ENCODE data around the gene RWDD3.

Gene RWDD3

DNA sequence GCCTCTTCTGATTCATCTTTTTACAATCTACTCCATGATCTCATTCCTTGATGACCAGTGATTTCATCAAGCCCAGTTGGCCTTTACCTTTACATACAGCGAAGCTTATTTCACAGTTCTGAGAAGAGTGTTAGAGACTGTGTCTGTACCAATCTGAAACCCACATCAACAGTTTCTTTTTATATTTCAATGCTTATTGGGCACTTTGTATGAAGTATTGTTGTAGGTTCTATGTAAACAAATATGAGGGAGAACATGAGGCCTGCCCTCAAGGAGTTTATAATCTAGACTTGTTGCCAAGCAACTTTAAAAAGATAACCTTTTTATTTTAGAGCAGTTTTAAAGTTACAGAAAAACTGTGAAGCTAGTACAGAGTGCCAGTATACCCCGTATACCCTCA is 27.5 kb upstream of the RWDD3 start:
- TF ChIP-seq EZH2 (IDR thresholded peaks at IDR 0.05) (no peak), POLR2AphosphoS5 (IDR thresholded peaks at IDR 0.05; ENCODE audit: borderline replicate concordance, low read depth, low read length) (no peak), FOXP2 (optimal IDR thresholded peaks at IDR 0.05; ENCODE audit: control extremely low read depth, extremely low read length, insufficient read depth) (no peak)
- no peak for DNase-seq (ENCODE audit: low read depth, low spot score)
- no peak overlapping the region for H3K9ac ChIP-seq (ENCODE audit: insufficient read length)

DNA sequence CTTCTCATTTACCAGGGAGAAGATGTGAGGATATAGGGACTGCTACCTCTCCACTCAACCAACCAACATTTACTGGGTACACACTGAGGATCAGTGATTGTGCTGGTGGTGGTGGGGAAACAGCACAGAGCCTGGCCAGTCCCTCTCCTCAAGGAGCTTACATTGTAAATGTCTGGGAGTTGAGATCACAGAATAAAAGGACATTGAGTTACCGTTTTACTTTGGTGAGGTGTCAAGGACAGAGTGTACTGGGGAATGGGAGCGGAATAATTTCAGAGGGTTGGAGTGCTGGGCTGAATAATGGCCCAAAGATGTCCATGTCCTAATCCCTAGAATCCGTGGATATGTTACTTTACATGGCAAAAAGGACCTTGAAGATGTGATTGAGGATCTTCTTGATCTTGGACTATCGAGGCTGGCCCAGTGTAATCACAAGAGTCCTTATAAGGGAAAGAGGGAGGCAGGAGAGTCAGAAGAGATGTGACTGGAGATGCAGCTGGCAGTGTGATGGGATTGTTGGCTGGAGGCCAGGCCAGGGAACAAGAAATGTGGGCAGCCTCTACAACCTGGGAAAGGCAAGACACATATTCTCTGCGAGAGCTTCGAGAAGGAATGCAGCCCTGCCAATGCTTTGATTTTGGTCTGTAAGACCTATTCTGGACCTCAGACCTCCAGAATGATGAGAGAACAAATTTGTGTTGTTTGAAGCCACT is 26.6 kb upstream of the RWDD3 start:
- Histone ChIP-seq H3K9ac (ENCODE audit: insufficient read length) (no peak overlapping the region), H3K36me3 (ENCODE audit: insufficient read depth, low read length) (no peaks in the 10 kb centered on the region), H3K4me3 (no peak overlapping the region), H3K9me3 (ENCODE audit: low read depth, low read length) (no peaks in the 10 kb centered on the region), H3K27ac (no peak overlapping the region)
- TF ChIP-seq POLR2AphosphoS5 (IDR thresholded peaks at IDR 0.05; ENCODE audit: borderline replicate concordance, low read depth, low read length) (no peak), EZH2 (IDR thresholded peaks at IDR 0.05) (no peak), FOXP2 (optimal IDR thresholded peaks at IDR 0.05; ENCODE audit: control extremely low read depth, extremely low read length, insufficient read depth) (no peak)
- DNase-seq (ENCODE audit: low read depth, low spot score) = no peak

More for the DNA sequence above, 27.5 kb upstream of the RWDD3 start:
- Histone ChIP-seq H3K4me3 (no peak overlapping the region), H3K9me3 (ENCODE audit: low read depth, low read length) (no peaks in the 10 kb centered on the region), H3K27ac (no peak overlapping the region), H3K36me3 (ENCODE audit: insufficient read depth, low read length) (no peaks in the 10 kb centered on the region)

DNA sequence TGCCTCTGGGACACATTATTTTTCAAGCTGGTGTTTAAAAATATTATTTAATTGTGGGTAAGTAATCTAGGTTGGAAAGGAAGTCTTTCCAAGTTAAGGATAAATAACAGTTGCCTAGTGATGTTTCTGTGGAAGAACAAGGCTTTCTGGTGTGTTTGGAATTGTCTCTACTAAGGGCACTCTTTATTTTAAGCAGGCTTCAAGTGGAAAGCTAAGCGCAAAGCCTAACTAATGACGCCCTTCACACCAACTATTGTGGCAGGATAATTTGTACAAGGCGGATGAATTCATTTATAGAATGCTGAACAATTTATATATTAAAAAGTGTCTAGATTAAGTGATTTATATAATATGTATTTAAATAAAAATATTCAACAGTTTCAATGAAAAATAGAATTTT is 25.1 kb upstream of the RWDD3 start:
- no peak overlapping the region for H3K4me3 ChIP-seq
- TF ChIP-seq FOXP2 (optimal IDR thresholded peaks at IDR 0.05; ENCODE audit: control extremely low read depth, extremely low read length, insufficient read depth) = no peak
- no peak for TF ChIP-seq EZH2 (IDR thresholded peaks at IDR 0.05)
- no peak for TF ChIP-seq POLR2AphosphoS5 (IDR thresholded peaks at IDR 0.05; ENCODE audit: borderline replicate concordance, low read depth, low read length)
- no peaks in the 10 kb centered on the region for H3K36me3 ChIP-seq (ENCODE audit: insufficient read depth, low read length)
- H3K9ac ChIP-seq (ENCODE audit: insufficient read length) = no peak overlapping the region
- H3K9me3 ChIP-seq (ENCODE audit: low read depth, low read length) = no peaks in the 10 kb centered on the region
- no peak for DNase-seq (ENCODE audit: low read depth, low spot score)
- no peak overlapping the region for H3K27ac ChIP-seq

DNA sequence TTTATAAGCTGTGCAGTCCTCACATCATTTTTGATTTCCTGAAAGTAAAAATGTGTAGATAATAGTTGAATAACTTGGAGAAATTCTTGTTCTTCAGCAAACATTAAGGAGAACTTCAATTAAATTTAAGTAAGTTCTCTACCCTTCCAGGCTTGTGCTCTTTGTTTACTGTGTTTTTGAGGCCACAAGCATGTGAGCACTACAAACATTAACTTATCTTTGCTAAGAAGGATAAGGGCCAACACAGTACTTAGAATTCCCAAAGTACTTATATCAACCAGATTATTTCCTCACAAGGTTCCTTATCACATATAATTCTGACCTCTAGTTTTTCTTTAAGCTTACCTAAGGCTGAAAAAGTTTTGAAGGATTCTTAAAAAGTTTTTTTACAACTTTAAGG is 24.7 kb upstream of the RWDD3 start:
- H3K27ac ChIP-seq = no peak overlapping the region
- H3K4me3 ChIP-seq = no peak overlapping the region
- no peak for DNase-seq (ENCODE audit: low read depth, low spot score)
- no peaks in the 10 kb centered on the region for H3K9me3 ChIP-seq (ENCODE audit: low read depth, low read length)
- no peak overlapping the region for H3K9ac ChIP-seq (ENCODE audit: insufficient read length)
- no peaks in the 10 kb centered on the region for H3K36me3 ChIP-seq (ENCODE audit: insufficient read depth, low read length)
- no peak for TF ChIP-seq FOXP2 (optimal IDR thresholded peaks at IDR 0.05; ENCODE audit: control extremely low read depth, extremely low read length, insufficient read depth)
- TF ChIP-seq EZH2 (IDR thresholded peaks at IDR 0.05) = no peak
- TF ChIP-seq POLR2AphosphoS5 (IDR thresholded peaks at IDR 0.05; ENCODE audit: borderline replicate concordance, low read depth, low read length) = no peak

DNA sequence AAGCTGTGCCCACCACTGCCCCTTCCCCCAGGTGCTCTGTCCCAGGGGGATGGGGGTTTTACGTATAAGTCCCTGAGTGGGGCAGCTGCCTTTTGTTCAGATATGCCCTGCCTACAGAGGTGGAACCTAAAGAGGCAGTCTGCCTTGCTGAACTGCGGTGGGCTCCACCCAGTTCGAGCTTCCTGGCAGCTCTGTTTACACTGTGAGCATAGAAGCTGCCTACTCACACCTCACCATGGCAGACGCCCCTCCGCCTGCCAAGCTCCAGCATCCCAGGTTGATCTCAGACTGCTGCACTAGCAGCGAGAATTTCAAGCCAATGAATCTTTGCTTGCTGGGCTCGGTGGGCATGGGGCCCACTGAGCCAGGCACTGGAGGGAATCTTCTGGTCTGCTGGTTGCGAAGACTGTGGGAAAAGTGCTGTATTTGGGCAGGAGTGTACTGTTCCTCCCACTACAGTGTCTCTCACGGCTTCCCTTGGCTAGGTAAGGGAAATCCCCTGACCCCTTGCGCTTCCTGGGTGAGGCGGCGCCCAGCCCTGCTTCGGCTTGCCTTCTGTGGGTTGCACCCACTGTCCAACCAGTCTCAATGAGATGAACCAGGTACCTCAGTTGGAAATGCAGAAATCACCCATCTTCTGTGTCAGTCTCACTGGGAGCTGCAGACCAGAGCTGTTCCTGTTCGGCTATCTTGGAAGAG is 17.6 kb upstream of the RWDD3 start:
- Histone ChIP-seq H3K36me3 (ENCODE audit: insufficient read depth, low read length) (no peaks in the 10 kb centered on the region), H3K27ac (no peak overlapping the region), H3K9ac (ENCODE audit: insufficient read length) (no peak overlapping the region), H3K4me3 (no peak overlapping the region), H3K9me3 (ENCODE audit: low read depth, low read length) (no peaks in the 10 kb centered on the region)
- DNase-seq (ENCODE audit: low read depth, low spot score) = no peak
- TF ChIP-seq FOXP2 (optimal IDR thresholded peaks at IDR 0.05; ENCODE audit: control extremely low read depth, extremely low read length, insufficient read depth) (no peak), POLR2AphosphoS5 (IDR thresholded peaks at IDR 0.05; ENCODE audit: borderline replicate concordance, low read depth, low read length) (no peak), EZH2 (IDR thresholded peaks at IDR 0.05) (no peak)

DNA sequence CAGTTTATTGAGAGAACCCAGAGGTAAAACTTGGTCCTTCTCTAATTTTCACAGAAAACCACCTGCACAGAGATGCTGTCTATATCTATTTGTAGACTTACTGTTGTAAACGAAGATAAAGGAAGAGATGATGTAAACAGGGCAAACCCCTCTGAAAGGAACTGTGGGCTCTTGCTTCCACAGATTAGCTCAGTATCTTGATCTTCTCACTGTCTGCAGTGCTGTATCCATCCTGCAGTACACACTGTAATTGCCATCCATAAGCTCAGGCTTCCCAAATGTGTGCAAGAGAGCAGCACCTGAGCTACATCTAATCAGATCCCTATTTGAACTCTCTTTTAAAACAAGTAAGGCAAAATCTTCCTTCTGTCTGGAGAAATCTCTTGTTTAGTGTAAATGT is 16.6 kb upstream of the RWDD3 start:
- DNase-seq (ENCODE audit: low read depth, low spot score) = no peak
- no peaks in the 10 kb centered on the region for H3K9me3 ChIP-seq (ENCODE audit: low read depth, low read length)
- H3K36me3 ChIP-seq (ENCODE audit: insufficient read depth, low read length) = no peaks in the 10 kb centered on the region
- TF ChIP-seq EZH2 (IDR thresholded peaks at IDR 0.05) (no peak), FOXP2 (optimal IDR thresholded peaks at IDR 0.05; ENCODE audit: control extremely low read depth, extremely low read length, insufficient read depth) (no peak), POLR2AphosphoS5 (IDR thresholded peaks at IDR 0.05; ENCODE audit: borderline replicate concordance, low read depth, low read length) (no peak)
- H3K27ac ChIP-seq = no peak overlapping the region
- H3K9ac ChIP-seq (ENCODE audit: insufficient read length) = no peak overlapping the region
- no peak overlapping the region for H3K4me3 ChIP-seq

DNA sequence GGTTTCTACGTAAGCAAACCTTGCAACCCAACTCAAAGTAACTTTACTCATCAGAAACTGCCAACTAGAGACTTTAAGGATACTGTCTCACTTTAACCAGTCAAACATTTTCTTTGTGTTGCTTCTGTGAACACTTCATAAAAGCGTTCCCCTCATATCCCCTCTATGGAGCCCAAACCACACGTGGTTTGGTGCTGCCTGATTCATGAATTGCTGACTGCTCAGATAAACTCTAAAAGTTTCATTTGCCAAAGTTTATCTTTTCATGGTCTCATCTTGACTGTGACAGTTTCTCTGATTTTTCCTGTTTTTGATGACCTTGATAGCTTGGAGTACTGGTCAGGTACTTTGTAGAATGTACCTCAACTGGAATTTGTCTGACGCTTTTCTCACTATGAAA is 14.6 kb upstream of the RWDD3 start:
- Histone ChIP-seq H3K27ac (no peak overlapping the region), H3K9ac (ENCODE audit: insufficient read length) (no peak overlapping the region), H3K36me3 (ENCODE audit: insufficient read depth, low read length) (no peaks in the 10 kb centered on the region), H3K9me3 (ENCODE audit: low read depth, low read length) (no peaks in the 10 kb centered on the region), H3K4me3 (no peak overlapping the region)
- DNase-seq (ENCODE audit: low read depth, low spot score) = no peak
- TF ChIP-seq POLR2AphosphoS5 (IDR thresholded peaks at IDR 0.05; ENCODE audit: borderline replicate concordance, low read depth, low read length) = no peak

DNA sequence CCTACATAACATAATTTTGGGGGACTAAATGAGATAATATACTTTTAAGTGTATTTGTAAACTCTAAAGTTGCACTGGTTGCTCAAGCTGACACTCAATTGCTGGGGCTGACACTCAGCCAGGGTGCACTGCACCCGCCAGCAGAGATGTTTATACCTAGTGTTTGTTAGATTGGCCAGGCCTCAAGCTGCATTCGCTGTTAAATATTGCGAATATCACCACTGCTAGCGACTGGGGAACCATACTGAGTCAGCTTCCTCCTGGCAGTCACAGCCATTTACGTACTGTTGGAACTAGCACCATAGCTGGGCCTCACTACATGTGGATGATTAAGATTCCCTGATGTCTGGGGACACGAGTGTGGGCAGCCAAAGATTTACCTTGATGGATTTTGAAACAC is 12.7 kb upstream of the RWDD3 start:
- Histone ChIP-seq H3K9ac (ENCODE audit: insufficient read length) (no peak overlapping the region), H3K4me3 (no peak overlapping the region), H3K27ac (no peak overlapping the region), H3K36me3 (ENCODE audit: insufficient read depth, low read length) (no peaks in the 10 kb centered on the region), H3K9me3 (ENCODE audit: low read depth, low read length) (no peaks in the 10 kb centered on the region)
- no peak for TF ChIP-seq EZH2 (IDR thresholded peaks at IDR 0.05)
- DNase-seq (ENCODE audit: low read depth, low spot score) = no peak

DNA sequence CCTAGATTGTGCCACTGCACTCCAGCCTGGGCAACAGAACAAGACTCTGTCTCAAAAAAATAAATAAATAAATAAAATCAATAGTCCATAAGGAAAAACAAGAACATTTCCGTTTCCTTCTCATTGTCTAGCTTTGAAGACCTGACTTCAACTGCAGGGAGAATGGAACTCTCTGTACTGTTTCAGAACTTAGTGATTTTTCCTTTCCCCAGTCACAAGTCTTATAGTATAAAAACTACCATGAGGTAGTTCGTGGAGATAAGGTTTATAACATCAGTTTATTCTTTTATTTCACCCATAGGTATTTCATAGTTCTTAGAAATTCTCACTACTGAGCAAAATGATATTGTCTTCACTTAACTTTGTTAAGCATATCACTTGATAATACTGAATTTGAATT is 11.4 kb upstream of the RWDD3 start:
- no peak for DNase-seq (ENCODE audit: low read depth, low spot score)
- no peaks in the 10 kb centered on the region for H3K36me3 ChIP-seq (ENCODE audit: insufficient read depth, low read length)
- TF ChIP-seq POLR2AphosphoS5 (IDR thresholded peaks at IDR 0.05; ENCODE audit: borderline replicate concordance, low read depth, low read length) (no peak), EZH2 (IDR thresholded peaks at IDR 0.05) (no peak), FOXP2 (optimal IDR thresholded peaks at IDR 0.05; ENCODE audit: control extremely low read depth, extremely low read length, insufficient read depth) (no peak)
- no peaks in the 10 kb centered on the region for H3K9me3 ChIP-seq (ENCODE audit: low read depth, low read length)
- no peak overlapping the region for H3K4me3 ChIP-seq
- H3K27ac ChIP-seq = no peak overlapping the region
- H3K9ac ChIP-seq (ENCODE audit: insufficient read length) = no peak overlapping the region

Measured in SK-N-MC (cell line).